Neural progenitor cell (in vitro differentiated cells): Measurements from ENCODE around the gene MARVELD2.

ENCODE experiments used
- CTCF ChIP-seq: fragments of 200-600 bp; sonication (generic); IDR thresholded peaks from 2 replicates; pipeline ENCODE4 v1.5.1; 2017; ENCODE audit warnings: antibody characterized with exemption, mild to moderate bottlenecking
- EZH2 ChIP-seq: fragments of 200-600 bp; sonication (generic); IDR thresholded peaks from 2 replicates; pipeline ENCODE4 v1.6.1; 2017; ENCODE audit warnings: antibody characterized with exemption, mild to moderate bottlenecking, moderate library complexity
- EZH2phosphoT487 ChIP-seq: fragments of 200-600 bp; sonication (generic); IDR thresholded peaks from 2 replicates; pipeline ENCODE4 v1.6.1; 2017; ENCODE audit warnings: antibody characterized with exemption

- TF ChIP-seq CTCF, result no peak
- TF ChIP-seq EZH2, result no peak
- TF ChIP-seq EZH2phosphoT487, result no peak
Measured at GRCh38 chr5:69484891-69485290, 70.0 kb downstream of the MARVELD2 start.
